Prostate gland (tissue), 2 donors: ENCODE measurements around the gene HOXA3. TPM values are rescaled to one million over a fixed set of nuclear protein-coding genes. Genes with fewer than 3 reads are reported as not detected.

Source experiments
- DNase-seq: peaks from one replicate; pipeline ENCODE4 v3.0.0-alpha.2; 2019; ENCODE audit warnings: low spot score
- H3K27ac ChIP-seq, 2 donors: fragments of 200-600 bp; sonication (generic); 2 replicates each; pipeline ENCODE4 v1.5.1; 2017 to 2019
- H3K27me3 ChIP-seq: fragments of 200-600 bp; sonication (generic); replicated peaks from 2 replicates; pipeline ENCODE4 v1.5.1; 2019; ENCODE audit not compliant: insufficient read depth
- H3K36me3 ChIP-seq, 2 donors: fragments of 200-600 bp; sonication (generic); 1 replicate in 1 of 2; 2 replicates in 1 of 2; pipeline versions ENCODE4 v1.5.1 to v1.8.1; 2017 to 2019
- H3K4me1 ChIP-seq: fragments of 200-600 bp; sonication (generic); replicated peaks from 2 replicates; pipeline ENCODE4 v1.5.1; 2019
- H3K4me3 ChIP-seq, 2 donors: fragments of 200-600 bp; sonication (generic); 2 replicates each; pipeline ENCODE4 v1.5.1; 2017 to 2019
- H3K9me3 ChIP-seq: fragments of 200-600 bp; sonication (generic); 2 replicates; pipeline ENCODE4 v1.5.1; 2017
- CTCF ChIP-seq, 4 experiments: fragments of 200-600 bp in 2 of 4; fragments of 450-650 bp in 2 of 4; sonication (generic) in 2 of 4; IDR thresholded peaks; 1 replicate in 3 of 4; 2 replicates in 1 of 4; pipeline ENCODE4 v1.5.1; 2016 to 2019; ENCODE audit warnings: antibody characterized with exemption in 4 of 4, mild to moderate bottlenecking in 2 of 4, moderate library complexity in 2 of 4
- POLR2A ChIP-seq: fragments of 450-650 bp; IDR thresholded peaks from one replicate; pipeline ENCODE4 v1.6.1; 2016; ENCODE audit warnings: antibody characterized with exemption, mild to moderate bottlenecking
- POLR2AphosphoS5 ChIP-seq: sonication (generic); formaldehyde crosslinking; IDR thresholded peaks from one replicate; pipeline ENCODE4 v1.6.1; 2017; ENCODE audit warnings: antibody characterized with exemption
- WGBS: methylation state at CpG from one replicate; pipeline ENCODE4 v1.1.5; 2018; 5-methylcytosine and 5-hydroxymethylcytosine counted together
- intact Hi-C: fragments of 100-400 bp; cut with DNase I; formaldehyde crosslinking; loops from one replicate; pipeline ENCODE4 v1.14.2; 2022
- total RNA-seq, 2 donors: library from RNA; depleted of rRNA; stranded (reverse); fragments of >200 nt; gene quantifications; one replicate each; pipeline ENCODE4 v1.1.0, GENCODE V29; 2016

HOXA3 gene
- total RNA-seq, 2 donors from 2014 or later: 2.8 to 3.1 TPM

DNA sequence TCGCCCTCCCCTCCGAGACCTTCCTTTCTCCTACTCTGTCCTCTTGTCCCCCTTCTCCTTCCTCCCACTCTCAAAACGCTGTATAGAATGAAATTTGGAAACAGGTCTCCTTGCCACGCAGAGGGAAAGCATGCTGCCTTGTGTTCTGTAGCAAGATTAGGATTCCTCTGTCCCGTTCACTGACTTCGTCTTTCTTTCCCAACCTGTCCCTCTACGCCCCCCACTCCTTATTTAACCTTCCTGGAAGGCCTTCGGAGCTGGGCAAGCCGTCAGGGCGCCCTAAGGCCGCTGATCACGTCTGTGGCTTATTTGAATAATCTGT is 11.6 kb upstream of the HOXA3 start:
- DNase-seq: no peak
- TF ChIP-seq POLR2AphosphoS5 (no peak), CTCF (IDR thresholded peaks at IDR 0.05) (no peak), POLR2A (no peak)
- no peaks in the 10 kb centered on the region for H3K27me3 ChIP-seq
- H3K4me1 ChIP-seq: no peaks in the 10 kb centered on the region
- H3K4me3 ChIP-seq: peak overlapping the region; percentile 61 to 80
- intact Hi-C loops: no loop called here
- H3K27ac ChIP-seq: peak overlapping the region; percentile 96
- no peaks in the 10 kb centered on the region for H3K9me3 ChIP-seq
- WGBS: 13% methylated on average over 12 of the region's 12 CpGs
- no peaks in the 10 kb centered on the region for H3K36me3 ChIP-seq

- Histone ChIP-seq H3K4me3 (peak overlapping the region; percentile 61 to 80), H3K27me3 (no peaks in the 10 kb centered on the region), H3K4me1 (no peaks in the 10 kb centered on the region), H3K36me3 (no peaks in the 10 kb centered on the region), H3K9me3 (no peaks in the 10 kb centered on the region), H3K27ac (peak overlapping the region; percentile 96)
- intact Hi-C loops: no loop called here
- TF ChIP-seq POLR2A (no peak), POLR2AphosphoS5 (no peak), CTCF (IDR thresholded peaks at IDR 0.05) (no peak)
- WGBS: 30% methylated on average over 24 of the region's 24 CpGs
- DNase-seq: no peak
These were observed 11.1 kb upstream of the HOXA3 start for GRCh38 chr7:27163288-27164044.

- H3K4me1 ChIP-seq: no peaks in the 10 kb centered on the region
- H3K27me3 ChIP-seq: no peaks in the 10 kb centered on the region
- 28% methylated on average over 7 of the region's 7 CpGs for WGBS
- intact Hi-C loops: no loop called here
- no peak for TF ChIP-seq POLR2A
- TF ChIP-seq POLR2AphosphoS5: no peak
- no peak for TF ChIP-seq CTCF (IDR thresholded peaks at IDR 0.05)
- no peaks in the 10 kb centered on the region for H3K36me3 ChIP-seq
- peak overlapping the region; percentile 96 for H3K27ac ChIP-seq
- peak overlapping the region; percentile 61 to 80 for H3K4me3 ChIP-seq
- DNase-seq: no peak
- H3K9me3 ChIP-seq: no peaks in the 10 kb centered on the region
These were observed 10.3 kb upstream of the HOXA3 start for GRCh38 chr7:27162561-27163287.

DNA sequence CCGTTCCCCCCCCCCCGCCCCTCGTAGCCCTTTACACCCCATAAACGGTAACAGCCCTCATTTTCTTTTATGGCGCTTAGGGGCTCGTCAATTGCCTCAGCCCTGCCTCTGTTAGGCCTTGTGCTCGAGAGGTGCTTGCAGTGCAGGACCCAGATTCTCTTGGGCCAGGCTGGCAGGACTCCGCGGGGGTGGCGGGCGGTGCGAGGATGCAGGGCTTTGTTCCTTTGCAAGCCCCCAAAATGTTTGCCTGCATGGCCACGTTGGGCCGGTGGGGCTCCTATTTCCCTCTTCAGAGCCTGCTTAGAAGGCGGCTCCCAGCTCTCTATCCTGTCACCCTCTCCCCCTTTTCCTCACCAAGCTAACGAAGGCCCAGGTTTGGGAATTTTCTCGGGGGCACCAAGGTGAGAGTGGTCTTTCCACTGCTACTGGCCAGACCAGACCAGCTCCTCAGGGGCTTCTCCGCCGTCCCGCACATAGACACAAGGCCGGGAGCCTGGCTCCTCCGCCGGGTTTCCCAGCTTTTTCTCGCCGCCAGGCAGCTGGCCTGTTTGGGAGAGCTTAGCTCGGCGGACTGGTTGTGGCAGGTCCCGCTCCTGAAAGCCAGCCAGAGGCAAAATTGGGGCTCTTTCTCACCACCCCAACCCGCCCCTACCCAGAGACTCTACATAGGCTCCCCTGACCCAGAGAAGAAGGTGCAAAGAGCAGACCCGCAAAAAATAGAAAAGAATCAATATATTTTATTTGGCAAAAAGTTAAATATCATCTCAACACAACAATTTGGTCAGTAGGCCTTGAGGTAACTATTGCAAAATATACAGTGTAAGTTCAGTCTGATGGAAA is 9.6 kb upstream of the HOXA3 start:
- Histone ChIP-seq H3K27ac (peak overlapping the region; percentile 73 to 96), H3K36me3 (no peaks in the 10 kb centered on the region), H3K4me3 (peak overlapping the region; percentile 61 to 80), H3K4me1 (no peaks in the 10 kb centered on the region), H3K9me3 (no peaks in the 10 kb centered on the region), H3K27me3 (no peaks in the 10 kb centered on the region)
- no peak for DNase-seq
- intact Hi-C loops: loop anchor here (1.0 to 2.0 kb wide), 2 partner anchors 476 to 791 kb away; no protein-coding TSS in a partner anchor
- no peak for TF ChIP-seq POLR2A
- peak in 1 of 4 experiments; percentile 2 for TF ChIP-seq CTCF (IDR thresholded peaks at IDR 0.05)
- 40% methylated on average over 28 of the region's 30 CpGs for WGBS
